Liver (tissue), 9 donors: Measurements from ENCODE around the gene ANKRD11. TPM values are rescaled to one million over a fixed set of nuclear protein-coding genes. Genes with fewer than 3 reads are reported as not detected.

ENCODE experiments used
- DNase-seq: peaks from one replicate; pipeline ENCODE4 v3.0.0-alpha.2; 2017; ENCODE audit warnings: low spot score
- H3K27ac ChIP-seq, 2 donors: one replicate each; pipeline ENCODE4 v1.7.0; 2013; ENCODE audit warnings: inconsistent platforms in 2 of 2, low read length in 2 of 2, control low read depth in 1 of 2, low read depth in 1 of 2, mild to moderate bottlenecking in 1 of 2
- H3K27me3 ChIP-seq, 4 donors: one replicate each; pipeline versions ENCODE4 v1.6.1 to v1.7.0; 2013; ENCODE audit warnings: low read length in 3 of 4, inconsistent platforms in 1 of 4, mild to moderate bottlenecking in 1 of 4, moderate library complexity in 1 of 4; ENCODE audit not compliant: control insufficient read depth in 4 of 4, insufficient read depth in 4 of 4
- H3K36me3 ChIP-seq, 4 donors: one replicate each; pipeline versions ENCODE4 v1.6.1 to v1.7.0; 2013; ENCODE audit warnings: low read length in 3 of 4, mild to moderate bottlenecking in 3 of 4, low read depth in 1 of 4, moderate library complexity in 1 of 4; ENCODE audit not compliant: control insufficient read depth in 4 of 4, insufficient read depth in 3 of 4
- H3K4me1 ChIP-seq, 4 donors: one replicate each; pipeline versions ENCODE4 v1.6.1 to v1.7.0; 2013; ENCODE audit warnings: low read length in 3 of 4, mild to moderate bottlenecking in 3 of 4, moderate library complexity in 1 of 4; ENCODE audit not compliant: control insufficient read depth in 4 of 4, insufficient read depth in 4 of 4
- H3K4me3 ChIP-seq, 3 donors: one replicate each; pipeline versions ENCODE4 v1.6.1 to v1.7.0; 2013; ENCODE audit warnings: low read length in 3 of 3, control low read depth in 1 of 3, low read depth in 1 of 3, mild to moderate bottlenecking in 1 of 3
- H3K9ac ChIP-seq, 2 donors: one replicate each; pipeline ENCODE4 v1.7.0; 2013; ENCODE audit warnings: low read length in 2 of 2, mild to moderate bottlenecking in 2 of 2, moderate library complexity in 2 of 2, control low read depth in 1 of 2, low read depth in 1 of 2
- H3K9me3 ChIP-seq, 4 donors: one replicate each; pipeline versions ENCODE4 v1.6.1 to v1.7.0; 2013; ENCODE audit warnings: low read length in 3 of 4; ENCODE audit not compliant: control insufficient read depth in 4 of 4
- ATF3 ChIP-seq: IDR thresholded peaks from 2 replicates; pipeline ENCODE4 v1.6.1; 2016; ENCODE audit warnings: antibody characterized with exemption
- FOXA1 ChIP-seq: IDR thresholded peaks from 2 replicates; pipeline ENCODE4 v1.6.1; 2016; ENCODE audit warnings: antibody characterized with exemption
- GABPA ChIP-seq, 2 donors: IDR thresholded peaks in 1 of 2; conservative IDR thresholded peaks in 1 of 2; 2 replicates each; pipeline ENCODE4 v1.6.1; 2016; ENCODE audit warnings: antibody characterized with exemption in 2 of 2, mild to moderate bottlenecking in 1 of 2, moderate library complexity in 1 of 2
- HNF4A ChIP-seq, 2 donors: conservative IDR thresholded peaks; 2 replicates each; pipeline ENCODE4 v1.6.1; 2016; ENCODE audit warnings: antibody characterized with exemption in 2 of 2, mild to moderate bottlenecking in 2 of 2
- HNF4G ChIP-seq: IDR thresholded peaks from 2 replicates; pipeline ENCODE4 v1.6.1; 2016; ENCODE audit warnings: antibody characterized with exemption
- JUND ChIP-seq, 2 donors: IDR thresholded peaks; 2 replicates each; pipeline ENCODE4 v1.6.1; 2016; ENCODE audit warnings: antibody characterized with exemption in 2 of 2
- NR2F2 ChIP-seq: IDR thresholded peaks from 2 replicates; pipeline ENCODE4 v1.6.1; 2016; ENCODE audit warnings: antibody characterized with exemption
- RAD21 ChIP-seq, 2 donors: IDR thresholded peaks; 2 replicates each; pipeline ENCODE4 v1.6.1; 2016; ENCODE audit warnings: antibody characterized with exemption in 2 of 2, mild to moderate bottlenecking in 2 of 2
- REST ChIP-seq: IDR thresholded peaks from 2 replicates; pipeline ENCODE4 v1.6.1; 2016; ENCODE audit warnings: antibody characterized with exemption, mild to moderate bottlenecking
- RXRA ChIP-seq, 2 donors: IDR thresholded peaks; 2 replicates each; pipeline ENCODE4 v1.6.1; 2017 to 2018; ENCODE audit warnings: antibody characterized with exemption in 2 of 2, mild to moderate bottlenecking in 1 of 2
- SP1 ChIP-seq: IDR thresholded peaks from 2 replicates; pipeline ENCODE4 v1.6.1; 2018; ENCODE audit warnings: antibody characterized with exemption, mild to moderate bottlenecking
- TAF1 ChIP-seq: conservative IDR thresholded peaks from 2 replicates; pipeline ENCODE4 v1.6.1; 2016; ENCODE audit warnings: antibody characterized with exemption, mild to moderate bottlenecking
- YY1 ChIP-seq: IDR thresholded peaks from 2 replicates; pipeline ENCODE4 v1.6.1; 2016; ENCODE audit warnings: antibody characterized with exemption, mild to moderate bottlenecking
- WGBS: extraction: QIAGEN DNeasy Blood & Tissue Kit; methylation state at CpG from one replicate; pipeline ENCODE4 v1.1.7; 2013; 5-methylcytosine and 5-hydroxymethylcytosine counted together
- polyA plus RNA-seq, 2 donors: library from polyadenylated mRNA; stranded (reverse) in 1 of 2; unstranded in 1 of 2; fragments of 200-250 nt in 1 of 2; fragments of >200 nt in 1 of 2; fragmentation: Nextera tagmentation in 1 of 2; extraction: Ambion mirVana in 1 of 2; gene quantifications; one replicate each; pipeline versions ENCODE4 v1.2.1 to v1.2.3, GENCODE V29; 2013 to 2015
- total RNA-seq, 2 donors: library from RNA; depleted of rRNA; stranded (reverse); fragments of >200 nt; gene quantifications; one replicate each; pipeline ENCODE4 v1.2.3, GENCODE V29; 2014
- TF ChIP-seq, protein P1 (sequence below): IDR thresholded peaks from 2 replicates; pipeline ENCODE4 v1.6.1; 2016; ENCODE audit warnings: antibody characterized with exemption
- donor health status: healthy.
- donor health status: healthy.
- donor health status: healthy.
- donor health status: healthy.
- donor health status: healthy.

ANKRD11 gene
- total and polyA plus RNA-seq, 4 donors, result 16.3 to 55.1 (median 28.0) TPM

- no peak overlapping the region for H3K9ac ChIP-seq
- no peak for TF ChIP-seq RAD21 (IDR thresholded peaks at IDR 0.05)
- TF ChIP-seq SP1, result no peak
- TF ChIP-seq, protein P1, sequence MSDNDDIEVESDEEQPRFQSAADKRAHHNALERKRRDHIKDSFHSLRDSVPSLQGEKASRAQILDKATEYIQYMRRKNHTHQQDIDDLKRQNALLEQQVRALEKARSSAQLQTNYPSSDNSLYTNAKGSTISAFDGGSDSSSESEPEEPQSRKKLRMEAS, result no peak
- no peak for TF ChIP-seq GABPA (IDR thresholded peaks at IDR 0.05 in 1 of 2, conservative IDR thresholded peaks at IDR 0.05 in 1 of 2)
- TF ChIP-seq HNF4G, result no peak
- no peak for TF ChIP-seq NR2F2
- no peak for TF ChIP-seq RXRA (IDR thresholded peaks at IDR 0.05)
- TF ChIP-seq JUND (IDR thresholded peaks at IDR 0.05), result no peak
- TF ChIP-seq ATF3, result no peak
- no peak for TF ChIP-seq HNF4A (conservative IDR thresholded peaks at IDR 0.05)
- no peak overlapping the region for H3K27ac ChIP-seq
- H3K36me3 ChIP-seq, result peaks cover 4 to 34% (median 17%) of the 10 kb centered on the region in 4 donors
- H3K4me1 ChIP-seq, result no peaks in the 10 kb centered on the region
- H3K9me3 ChIP-seq, result no peaks in the 10 kb centered on the region
- 82% methylated on average over 9 of the region's 9 CpGs for WGBS
- no peak overlapping the region for H3K4me3 ChIP-seq
- H3K27me3 ChIP-seq, result no peaks in the 10 kb centered on the region
- no peak for DNase-seq
These were observed 199.0 kb downstream of the ANKRD11 start for GRCh38 chr16:89291363-89291762.

- peaks cover 7 to 39% (median 21%) of the 10 kb centered on the region in 4 donors for H3K36me3 ChIP-seq
These were observed 199.5 kb downstream of the ANKRD11 start for GRCh38 chr16:89290887-89291286.

More at GRCh38 chr16:89290887-89291286, 199.5 kb downstream of the ANKRD11 start:
- no peak for DNase-seq
- no peak overlapping the region for H3K27ac ChIP-seq
- H3K4me3 ChIP-seq, result no peak overlapping the region
- H3K4me1 ChIP-seq, result no peaks in the 10 kb centered on the region
- no peak for TF ChIP-seq GABPA (IDR thresholded peaks at IDR 0.05 in 1 of 2, conservative IDR thresholded peaks at IDR 0.05 in 1 of 2)
- TF ChIP-seq SP1, result no peak
- no peak for TF ChIP-seq RXRA (IDR thresholded peaks at IDR 0.05)
- TF ChIP-seq HNF4G, result no peak
- no peak for TF ChIP-seq FOXA1
- no peak for TF ChIP-seq REST
- no peak for TF ChIP-seq TAF1
- TF ChIP-seq YY1, result no peak
- TF ChIP-seq HNF4A (conservative IDR thresholded peaks at IDR 0.05), result no peak
- TF ChIP-seq, protein P1, result no peak
- no peaks in the 10 kb centered on the region for H3K27me3 ChIP-seq
- no peaks in the 10 kb centered on the region for H3K9me3 ChIP-seq
- H3K9ac ChIP-seq, result no peak overlapping the region
- WGBS, result 92% methylated on average over 17 of the region's 17 CpGs
